HepG2 (cell line): ENCODE measurements around the gene GGNBP2. TPM values are rescaled to one million over a fixed set of nuclear protein-coding genes. Genes with fewer than 3 reads are reported as not detected.

ENCODE experiments used
- EHMT2 ChIP-seq: fragments of 200-600 bp; sonication (generic); IDR thresholded peaks from 2 replicates; pipeline ENCODE4 v1.7.0; 2017; ENCODE audit warnings: antibody characterized with exemption, low read depth, low read length, borderline replicate concordance
- ETV5 ChIP-seq: IDR thresholded peaks from 2 replicates; pipeline ENCODE4 v1.6.1; 2018; ENCODE audit warnings: missing biosample characterization, missing genetic modification reagents, inconsistent platforms, borderline replicate concordance
- ETV6 ChIP-seq: sonication (generic); formaldehyde crosslinking; conservative IDR thresholded peaks from 2 replicates; pipeline ENCODE4 v1.4.0; 2020; ENCODE audit warnings: missing genetic modification reagents
- FOSL2 ChIP-seq: sonication (generic); formaldehyde crosslinking; IDR thresholded peaks from 2 replicates; pipeline ENCODE4 v1.4.0; 2020; ENCODE audit warnings: missing genetic modification reagents
- GZF1 ChIP-seq: sonication (generic); formaldehyde crosslinking; IDR thresholded peaks from 2 replicates; pipeline ENCODE4 v1.5.1; 2020; ENCODE audit warnings: mild to moderate bottlenecking, missing genetic modification reagents
- HOXD1 ChIP-seq: sonication (generic); formaldehyde crosslinking; IDR thresholded peaks from 2 replicates; pipeline ENCODE4 v1.5.0; 2020; ENCODE audit warnings: missing genetic modification reagents
- KDM1A ChIP-seq: IDR thresholded peaks from 2 replicates; pipeline ENCODE4 v1.6.1; 2016; ENCODE audit warnings: missing compliant biosample characterization
- KLF6 ChIP-seq: IDR thresholded peaks from 2 replicates; pipeline ENCODE4 v1.8.0; 2016; ENCODE audit warnings: missing biosample characterization, missing genetic modification reagents
- KMT2B ChIP-seq: IDR thresholded peaks from 2 replicates; pipeline ENCODE4 v1.6.1; 2016; ENCODE audit warnings: missing genetic modification reagents, missing compliant biosample characterization
- NCOR1 ChIP-seq: fragments of 200-600 bp; sonication (generic); IDR thresholded peaks from 2 replicates; pipeline ENCODE4 v1.7.0; 2017; ENCODE audit warnings: antibody characterized with exemption, low read length, borderline replicate concordance
- NR2F1 ChIP-seq, 2 experiments: fragments of 450-650 bp in 1 of 2; formaldehyde crosslinking in 1 of 2; IDR thresholded peaks; 2 replicates each; pipeline versions ENCODE4 v1.5.0 to v1.6.1; 2016 to 2020; ENCODE audit warnings: mild to moderate bottlenecking in 1 of 2, missing compliant biosample characterization in 1 of 2, missing genetic modification reagents in 1 of 2, moderate library complexity in 1 of 2
- ONECUT2 ChIP-seq: sonication (generic); formaldehyde crosslinking; IDR thresholded peaks from 2 replicates; pipeline ENCODE4 v1.4.0; 2020; ENCODE audit warnings: missing genetic modification reagents
- PAF1 ChIP-seq: IDR thresholded peaks from 2 replicates; pipeline ENCODE4 v1.6.1; 2016; ENCODE audit warnings: missing genetic modification reagents, missing compliant biosample characterization
- RELA ChIP-seq: sonication (generic); formaldehyde crosslinking; IDR thresholded peaks from 2 replicates; pipeline ENCODE4 v1.4.0; 2020; ENCODE audit warnings: missing genetic modification reagents
- ZKSCAN5 ChIP-seq: sonication (generic); formaldehyde crosslinking; IDR thresholded peaks from 2 replicates; pipeline ENCODE4 v1.5.1; 2020; ENCODE audit warnings: mild to moderate bottlenecking, missing genetic modification reagents
- ZNF10 ChIP-seq: sonication (generic); formaldehyde crosslinking; IDR thresholded peaks from 2 replicates; pipeline ENCODE4 v1.4.0; 2020; ENCODE audit warnings: mild to moderate bottlenecking, low read depth, missing genetic modification reagents, borderline replicate concordance
- ZNF20 ChIP-seq: sonication (generic); formaldehyde crosslinking; IDR thresholded peaks from 2 replicates; pipeline ENCODE4 v1.4.0; 2020; ENCODE audit warnings: mild to moderate bottlenecking, moderate library complexity, missing genetic modification reagents
- ZNF260 ChIP-seq: sonication (generic); formaldehyde crosslinking; IDR thresholded peaks from 2 replicates; pipeline ENCODE4 v1.4.0; 2020; ENCODE audit warnings: missing genetic modification reagents, low read depth, mild to moderate bottlenecking, borderline replicate concordance
- ZNF383 ChIP-seq: sonication (generic); formaldehyde crosslinking; IDR thresholded peaks from 2 replicates; pipeline ENCODE4 v1.4.0; 2020; ENCODE audit warnings: missing genetic modification reagents, mild to moderate bottlenecking, borderline replicate concordance
- ZNF543 ChIP-seq: sonication (generic); formaldehyde crosslinking; IDR thresholded peaks from 2 replicates; pipeline ENCODE4 v1.4.0; 2020; ENCODE audit warnings: mild to moderate bottlenecking, missing genetic modification reagents
- ZNF563 ChIP-seq: sonication (generic); formaldehyde crosslinking; IDR thresholded peaks from 2 replicates; pipeline ENCODE4 v1.8.0; 2022; ENCODE audit warnings: mild to moderate bottlenecking, moderate library complexity, missing genetic modification reagents
- ZNF761 ChIP-seq: sonication (generic); formaldehyde crosslinking; conservative IDR thresholded peaks from 2 replicates; pipeline ENCODE4 v1.4.0; 2020; ENCODE audit warnings: mild to moderate bottlenecking, missing genetic modification reagents
- ZSCAN12 ChIP-seq: sonication (generic); formaldehyde crosslinking; IDR thresholded peaks from 2 replicates; pipeline ENCODE4 v1.9.0; 2021; ENCODE audit warnings: mild to moderate bottlenecking, missing genetic modification reagents
- polyA plus RNA-seq, 8 experiments: library from polyadenylated mRNA; depleted of rRNA in 3 of 8; stranded (reverse) in 7 of 8; unstranded in 1 of 8; fragments of >200 nt; fragmentation: Illumina TruSeq in 4 of 8; extraction: Trizol in 4 of 8; gene quantifications; 2 replicates each; pipeline versions ENCODE4 v1.2.1 to v1.2.3, GENCODE V29; 2011 to 2016; ENCODE audit warnings: low read depth in 4 of 8, missing spikeins in 1 of 8, mixed read lengths in 1 of 8; ENCODE audit not compliant: insufficient read depth in 1 of 8
- total RNA-seq, 5 experiments: library from RNA; depleted of rRNA; stranded (reverse); fragments of >200 nt; fragmentation: Illumina TruSeq; extraction: Trizol; gene quantifications; 2 replicates each; pipeline ENCODE4 v1.2.3, GENCODE V29; 2016; ENCODE audit warnings: low read depth in 1 of 5
- TF ChIP-seq, protein P1 (sequence below): sonication (generic); formaldehyde crosslinking; IDR thresholded peaks from 2 replicates; pipeline ENCODE4 v1.5.0; 2020; ENCODE audit warnings: missing genetic modification reagents
- TF ChIP-seq, protein P2 (sequence below): sonication (generic); formaldehyde crosslinking; IDR thresholded peaks from 2 replicates; pipeline ENCODE4 v1.4.0; 2020; ENCODE audit warnings: missing genetic modification reagents
- TF ChIP-seq, protein P3 (sequence below): sonication (generic); IDR thresholded peaks from 2 replicates; pipeline ENCODE4 v1.6.1; 2016; ENCODE audit warnings: low read depth, borderline replicate concordance

The GGNBP2 gene
- total and polyA plus RNA-seq, 2 of the 13 experiments (the other 11 are each of a cell fraction or from before 2014, with no cell fraction given) = 53.3 to 84.2 TPM

DNA sequence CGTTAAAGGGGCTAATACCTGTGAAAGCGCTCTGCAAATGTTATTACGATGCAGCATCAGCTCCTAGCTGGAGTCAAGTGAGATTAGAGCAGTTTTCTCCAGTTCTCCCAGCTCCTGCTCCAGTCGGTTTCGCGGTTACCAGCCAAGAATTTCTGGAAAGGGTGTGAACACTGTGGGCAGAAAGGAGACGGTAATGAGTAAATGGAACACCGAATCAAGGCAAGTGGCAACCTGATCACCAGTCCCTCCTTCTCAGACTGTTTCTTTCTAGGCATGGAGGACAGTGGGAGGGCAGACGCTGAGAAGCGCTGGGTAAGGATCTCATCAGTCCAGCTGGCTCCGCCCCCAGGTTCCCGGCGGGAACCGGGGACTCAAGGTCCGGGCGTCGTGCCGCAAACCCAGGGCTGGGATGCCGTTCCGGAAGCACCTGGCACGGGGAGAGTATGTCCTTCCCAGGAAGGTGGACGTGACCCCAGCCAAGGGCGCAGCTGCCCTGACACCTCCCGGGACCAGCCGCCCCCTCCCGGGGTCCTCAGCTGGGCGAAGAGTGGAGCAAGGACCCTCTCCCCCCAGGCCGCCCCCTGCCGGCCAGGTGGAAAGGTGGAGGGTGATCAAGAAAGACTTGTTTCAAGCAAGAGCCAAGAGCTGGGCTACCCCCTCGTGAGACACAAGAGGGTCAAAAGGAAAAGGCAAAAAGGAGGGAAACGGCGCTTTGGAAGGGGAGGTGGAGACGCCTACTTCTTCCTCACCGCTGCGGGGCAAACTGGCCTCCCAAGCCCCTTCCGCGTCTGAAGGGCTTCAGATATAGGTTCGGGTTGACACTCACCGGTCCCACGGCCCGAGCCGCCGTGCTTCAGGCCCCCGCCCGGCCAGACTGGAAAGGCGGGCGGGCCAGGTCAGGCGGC lies 10.5 kb upstream of the GGNBP2 start (continued):
- no peak; the same call in 1 of the 2 replicates for TF ChIP-seq FOSL2 (CRISPR knock-in tag)
- TF ChIP-seq KDM1A = no peak
- no peak; the same call in 1 of the 2 replicates for TF ChIP-seq KLF6 (CRISPR knock-in tag)
- TF ChIP-seq PAF1 = no peak
- no peak for TF ChIP-seq ZKSCAN5 (CRISPR knock-in tag)
- TF ChIP-seq, protein P1, sequence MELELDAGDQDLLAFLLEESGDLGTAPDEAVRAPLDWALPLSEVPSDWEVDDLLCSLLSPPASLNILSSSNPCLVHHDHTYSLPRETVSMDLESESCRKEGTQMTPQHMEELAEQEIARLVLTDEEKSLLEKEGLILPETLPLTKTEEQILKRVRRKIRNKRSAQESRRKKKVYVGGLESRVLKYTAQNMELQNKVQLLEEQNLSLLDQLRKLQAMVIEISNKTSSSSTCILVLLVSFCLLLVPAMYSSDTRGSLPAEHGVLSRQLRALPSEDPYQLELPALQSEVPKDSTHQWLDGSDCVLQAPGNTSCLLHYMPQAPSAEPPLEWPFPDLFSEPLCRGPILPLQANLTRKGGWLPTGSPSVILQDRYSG (CRISPR knock-in tag) = no peak
- peak; percentile 53; the same call in 1 of the 2 replicates for TF ChIP-seq ETV5 (CRISPR knock-in tag)
- TF ChIP-seq EHMT2 = no peak
- TF ChIP-seq KMT2B = no peak
- TF ChIP-seq, protein P2, sequence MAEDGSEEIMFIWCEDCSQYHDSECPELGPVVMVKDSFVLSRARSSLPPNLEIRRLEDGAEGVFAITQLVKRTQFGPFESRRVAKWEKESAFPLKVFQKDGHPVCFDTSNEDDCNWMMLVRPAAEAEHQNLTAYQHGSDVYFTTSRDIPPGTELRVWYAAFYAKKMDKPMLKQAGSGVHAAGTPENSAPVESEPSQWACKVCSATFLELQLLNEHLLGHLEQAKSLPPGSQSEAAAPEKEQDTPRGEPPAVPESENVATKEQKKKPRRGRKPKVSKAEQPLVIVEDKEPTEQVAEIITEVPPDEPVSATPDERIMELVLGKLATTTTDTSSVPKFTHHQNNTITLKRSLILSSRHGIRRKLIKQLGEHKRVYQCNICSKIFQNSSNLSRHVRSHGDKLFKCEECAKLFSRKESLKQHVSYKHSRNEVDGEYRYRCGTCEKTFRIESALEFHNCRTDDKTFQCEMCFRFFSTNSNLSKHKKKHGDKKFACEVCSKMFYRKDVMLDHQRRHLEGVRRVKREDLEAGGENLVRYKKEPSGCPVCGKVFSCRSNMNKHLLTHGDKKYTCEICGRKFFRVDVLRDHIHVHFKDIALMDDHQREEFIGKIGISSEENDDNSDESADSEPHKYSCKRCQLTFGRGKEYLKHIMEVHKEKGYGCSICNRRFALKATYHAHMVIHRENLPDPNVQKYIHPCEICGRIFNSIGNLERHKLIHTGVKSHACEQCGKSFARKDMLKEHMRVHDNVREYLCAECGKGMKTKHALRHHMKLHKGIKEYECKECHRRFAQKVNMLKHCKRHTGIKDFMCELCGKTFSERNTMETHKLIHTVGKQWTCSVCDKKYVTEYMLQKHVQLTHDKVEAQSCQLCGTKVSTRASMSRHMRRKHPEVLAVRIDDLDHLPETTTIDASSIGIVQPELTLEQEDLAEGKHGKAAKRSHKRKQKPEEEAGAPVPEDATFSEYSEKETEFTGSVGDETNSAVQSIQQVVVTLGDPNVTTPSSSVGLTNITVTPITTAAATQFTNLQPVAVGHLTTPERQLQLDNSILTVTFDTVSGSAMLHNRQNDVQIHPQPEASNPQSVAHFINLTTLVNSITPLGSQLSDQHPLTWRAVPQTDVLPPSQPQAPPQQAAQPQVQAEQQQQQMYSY (CRISPR knock-in tag) = no peak
- TF ChIP-seq ZNF761 (CRISPR knock-in tag) = no peak
- no peak for TF ChIP-seq ZNF383 (CRISPR knock-in tag)
- TF ChIP-seq ONECUT2 (CRISPR knock-in tag) = no peak
- TF ChIP-seq ZNF563 (CRISPR knock-in tag) = no peak; the same call in none of the 2 replicates
- no peak for TF ChIP-seq ZSCAN12 (CRISPR knock-in tag)
- TF ChIP-seq, protein P3, sequence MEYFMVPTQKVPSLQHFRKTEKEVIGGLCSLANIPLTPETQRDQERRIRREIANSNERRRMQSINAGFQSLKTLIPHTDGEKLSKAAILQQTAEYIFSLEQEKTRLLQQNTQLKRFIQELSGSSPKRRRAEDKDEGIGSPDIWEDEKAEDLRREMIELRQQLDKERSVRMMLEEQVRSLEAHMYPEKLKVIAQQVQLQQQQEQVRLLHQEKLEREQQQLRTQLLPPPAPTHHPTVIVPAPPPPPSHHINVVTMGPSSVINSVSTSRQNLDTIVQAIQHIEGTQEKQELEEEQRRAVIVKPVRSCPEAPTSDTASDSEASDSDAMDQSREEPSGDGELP = peak; percentile 75; the same call in 1 of the 2 replicates
- TF ChIP-seq RELA = no peak
- TF ChIP-seq ZNF20 (CRISPR knock-in tag) = 0 out of 2 replicates have a peak, but pooled peaks have one; percentile 4
- no peak for TF ChIP-seq ZNF260
- TF ChIP-seq HOXD1 (CRISPR knock-in tag) = no peak
- no peak for TF ChIP-seq GZF1 (CRISPR knock-in tag)
- TF ChIP-seq NR2F1 (CRISPR knock-in tag; IDR thresholded peaks at IDR 0.05) = no peak
- TF ChIP-seq NCOR1 = no peak
- TF ChIP-seq ZNF10 = no peak
- peak; percentile 34; the same call in 1 of the 2 replicates for TF ChIP-seq ZNF543 (CRISPR knock-in tag)
- TF ChIP-seq ETV6 (CRISPR knock-in tag) = 0 out of 2 replicates have a peak, but pooled peaks have one; percentile 46
